ENCODE results near the gene CTNNA2.

The CTNNA2 gene

DNA sequence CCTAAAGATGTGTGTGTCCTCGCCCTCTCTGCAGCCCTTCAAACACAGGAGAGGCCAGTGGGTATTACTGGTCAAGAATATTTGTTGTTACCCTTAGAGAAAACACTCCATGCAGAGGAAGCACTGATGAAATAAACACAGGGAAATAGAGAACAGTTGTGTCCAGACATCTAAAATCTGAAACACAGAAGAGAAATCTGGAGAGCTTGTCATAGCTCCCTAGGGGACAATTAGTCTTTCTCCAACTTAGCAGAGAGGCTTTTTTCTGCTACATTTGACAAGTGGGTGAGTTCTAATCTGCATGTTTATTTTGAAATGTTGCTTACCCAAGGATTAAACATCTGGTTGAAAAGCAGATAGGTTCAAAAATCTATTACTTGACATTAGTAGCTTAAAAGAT is 190.1 kb downstream of the CTNNA2 start:
- Histone ChIP-seq H3K4me3 (ENCODE audit: extremely low read depth, insufficient read depth, low read length, poor library complexity, severe bottlenecking) (no peak overlapping the region), H3K27ac (ENCODE audit: low read depth, low read length, severe bottlenecking) (no peak overlapping the region), H3K9me3 (ENCODE audit: control insufficient read depth, low read length) (no peaks in the 10 kb centered on the region), H3K4me1 (ENCODE audit: control insufficient read depth, insufficient read depth, low read length, poor library complexity, severe bottlenecking) (no peaks in the 10 kb centered on the region), H3K36me3 (ENCODE audit: control insufficient read depth, insufficient read depth, low read length) (no peaks in the 10 kb centered on the region)
- no CpG with 5 or more reads among the region's 1 CpG for WGBS, 2 experiments (ENCODE audit: insufficient coverage in 2 of 2)

DNA sequence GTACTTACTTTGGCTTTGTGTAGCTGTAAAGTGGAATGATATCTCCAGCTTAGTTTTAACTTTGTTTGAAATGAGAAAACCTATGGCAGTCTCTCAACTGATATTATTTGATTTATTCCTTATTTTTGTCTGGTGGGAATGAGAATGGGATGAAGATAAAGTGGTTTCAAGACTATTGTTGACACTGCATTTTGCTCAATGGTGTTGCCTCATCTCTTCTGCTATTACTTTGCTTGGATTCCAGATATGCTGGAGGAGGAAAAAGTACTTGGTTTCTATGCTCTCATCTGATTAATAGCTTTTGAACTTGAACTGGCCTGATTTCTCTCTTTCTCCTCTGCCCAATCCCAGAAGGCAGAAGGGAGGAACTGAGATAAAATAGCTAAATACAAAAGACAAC is 198.2 kb downstream of the CTNNA2 start:
- no peaks in the 10 kb centered on the region for H3K36me3 ChIP-seq (ENCODE audit: control insufficient read depth, insufficient read depth, low read length)

DNA sequence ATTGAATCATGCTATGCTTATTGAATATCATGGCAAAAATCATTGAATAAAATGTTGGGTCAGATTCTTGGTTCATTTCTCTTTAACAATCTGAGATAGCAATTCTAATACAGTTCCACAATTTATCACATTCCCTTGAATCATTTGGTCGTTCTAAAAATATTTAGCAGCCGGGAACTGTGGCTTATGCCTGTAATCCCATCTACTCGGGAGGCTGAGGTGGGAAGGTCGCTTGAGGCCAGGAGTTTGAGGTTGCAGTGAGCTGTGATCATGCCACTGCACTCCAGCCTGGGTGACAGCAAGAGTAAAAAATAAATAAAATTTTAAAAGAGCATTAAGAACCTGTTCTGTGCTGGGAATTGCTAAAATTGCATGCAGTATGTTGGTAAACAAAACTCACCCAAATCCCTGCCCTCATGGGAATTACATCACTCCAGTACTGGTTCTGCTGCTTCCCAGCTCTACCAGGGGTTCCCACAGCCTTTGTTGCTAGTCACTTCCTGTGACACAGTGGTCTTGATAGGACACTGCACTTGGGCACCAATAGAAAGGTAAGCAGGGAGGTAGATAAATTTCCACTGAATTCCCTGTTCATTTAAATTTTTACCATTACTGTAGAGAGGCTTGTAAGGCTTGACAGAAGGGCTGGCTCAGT is 200.4 kb downstream of the CTNNA2 start:
- Histone ChIP-seq H3K4me1 (ENCODE audit: control insufficient read depth, insufficient read depth, low read length, poor library complexity, severe bottlenecking) (peaks cover 9% of the 10 kb centered on the region), H3K27ac (ENCODE audit: low read depth, low read length, severe bottlenecking) (no peak overlapping the region), H3K9me3 (ENCODE audit: control insufficient read depth, low read length) (no peaks in the 10 kb centered on the region), H3K4me3 (ENCODE audit: extremely low read depth, insufficient read depth, low read length, poor library complexity, severe bottlenecking) (no peak overlapping the region), H3K36me3 (ENCODE audit: control insufficient read depth, insufficient read depth, low read length) (no peaks in the 10 kb centered on the region)
- 75 to 80% methylated on average over 1 to 4 of the region's 4 CpGs for WGBS, 2 experiments (ENCODE audit: insufficient coverage in 2 of 2)

More for the DNA sequence above, 198.2 kb downstream of the CTNNA2 start:
- H3K27ac ChIP-seq (ENCODE audit: low read depth, low read length, severe bottlenecking): no peak overlapping the region
- H3K4me1 ChIP-seq (ENCODE audit: control insufficient read depth, insufficient read depth, low read length, poor library complexity, severe bottlenecking): no peaks in the 10 kb centered on the region
- H3K4me3 ChIP-seq (ENCODE audit: extremely low read depth, insufficient read depth, low read length, poor library complexity, severe bottlenecking): no peak overlapping the region
- no peaks in the 10 kb centered on the region for H3K9me3 ChIP-seq (ENCODE audit: control insufficient read depth, low read length)

DNA sequence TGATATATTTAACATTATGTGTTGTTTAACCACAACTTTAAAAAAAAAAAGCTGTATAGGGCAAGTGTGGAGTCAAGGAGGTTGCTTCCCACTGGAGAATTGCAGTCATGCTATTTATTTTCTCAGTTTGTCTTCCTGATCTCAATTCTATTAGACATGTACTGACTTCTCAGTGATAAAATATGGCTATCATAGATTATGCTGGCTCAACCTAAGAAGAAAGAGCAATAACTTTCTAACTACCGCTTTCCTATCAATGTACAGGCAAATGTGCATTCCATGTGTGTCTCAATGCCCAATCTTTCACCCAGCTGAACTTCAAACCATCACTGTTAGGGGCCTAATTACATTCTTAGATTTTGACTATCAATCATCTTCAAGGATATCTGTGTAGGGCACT is 201.4 kb downstream of the CTNNA2 start:
- Histone ChIP-seq H3K36me3 (ENCODE audit: control insufficient read depth, insufficient read depth, low read length) (no peaks in the 10 kb centered on the region), H3K4me3 (ENCODE audit: extremely low read depth, insufficient read depth, low read length, poor library complexity, severe bottlenecking) (no peak overlapping the region), H3K9me3 (ENCODE audit: control insufficient read depth, low read length) (no peaks in the 10 kb centered on the region), H3K27ac (ENCODE audit: low read depth, low read length, severe bottlenecking) (no peak overlapping the region), H3K4me1 (ENCODE audit: control insufficient read depth, insufficient read depth, low read length, poor library complexity, severe bottlenecking) (peaks cover 11% of the 10 kb centered on the region)
- 100% methylated on average over 1 of the region's 1 CpG for WGBS, 2 experiments (ENCODE audit: insufficient coverage in 2 of 2)

DNA sequence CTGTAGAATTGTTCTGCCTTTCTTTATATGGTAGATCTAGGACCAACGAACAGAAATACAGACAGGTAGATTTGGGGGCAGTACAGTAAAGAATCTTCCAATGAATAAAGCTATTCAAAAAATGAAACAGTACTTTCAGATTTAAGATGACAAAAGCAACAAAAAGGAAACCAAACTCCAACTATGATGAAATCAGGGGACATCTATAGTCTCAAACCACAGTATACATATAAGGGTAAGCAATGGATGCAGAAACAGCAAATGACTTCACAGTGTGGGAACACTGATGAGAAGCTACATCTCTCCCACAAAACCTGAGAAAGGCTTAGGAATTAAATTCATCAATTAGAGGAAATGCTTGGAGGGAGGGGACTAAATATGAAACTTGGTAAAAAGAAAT is 202.5 kb downstream of the CTNNA2 start:
- Histone ChIP-seq H3K9me3 (ENCODE audit: control insufficient read depth, low read length) (no peaks in the 10 kb centered on the region), H3K36me3 (ENCODE audit: control insufficient read depth, insufficient read depth, low read length) (no peaks in the 10 kb centered on the region), H3K27ac (ENCODE audit: low read depth, low read length, severe bottlenecking) (no peak overlapping the region), H3K4me3 (ENCODE audit: extremely low read depth, insufficient read depth, low read length, poor library complexity, severe bottlenecking) (no peak overlapping the region), H3K4me1 (ENCODE audit: control insufficient read depth, insufficient read depth, low read length, poor library complexity, severe bottlenecking) (peaks cover 11% of the 10 kb centered on the region)
- WGBS, 2 experiments (ENCODE audit: insufficient coverage in 2 of 2): no CpG with 5 or more reads among the region's 1 CpG

DNA sequence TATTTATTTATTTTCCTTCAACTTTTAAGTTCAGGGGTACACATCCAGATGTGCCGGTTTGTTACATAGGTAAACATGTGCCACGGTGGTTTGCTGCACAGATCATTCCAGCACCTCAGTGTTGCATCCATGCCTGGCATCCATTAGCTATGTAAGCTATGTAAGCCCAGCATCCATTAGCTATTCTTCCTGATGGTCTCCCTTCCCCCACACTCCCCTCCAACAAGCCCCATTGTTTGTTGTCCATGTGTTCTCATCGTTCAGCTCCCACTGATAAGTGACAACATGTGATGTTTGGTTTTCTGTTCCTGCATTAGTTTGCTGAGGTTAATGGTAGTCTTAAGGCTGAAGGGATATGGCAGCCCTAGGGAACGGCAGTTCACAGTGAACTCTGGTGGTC is 203.4 kb downstream of the CTNNA2 start:
- H3K9me3 ChIP-seq (ENCODE audit: control insufficient read depth, low read length): no peaks in the 10 kb centered on the region
- WGBS, 2 experiments (ENCODE audit: insufficient coverage in 2 of 2): 94 to 97% methylated on average over 3 of the region's 4 CpGs
- peaks cover 11% of the 10 kb centered on the region for H3K4me1 ChIP-seq (ENCODE audit: control insufficient read depth, insufficient read depth, low read length, poor library complexity, severe bottlenecking)
- H3K4me3 ChIP-seq (ENCODE audit: extremely low read depth, insufficient read depth, low read length, poor library complexity, severe bottlenecking): no peak overlapping the region
- H3K27ac ChIP-seq (ENCODE audit: low read depth, low read length, severe bottlenecking): peak overlapping the region; percentile 92
- H3K36me3 ChIP-seq (ENCODE audit: control insufficient read depth, insufficient read depth, low read length): no peaks in the 10 kb centered on the region

DNA sequence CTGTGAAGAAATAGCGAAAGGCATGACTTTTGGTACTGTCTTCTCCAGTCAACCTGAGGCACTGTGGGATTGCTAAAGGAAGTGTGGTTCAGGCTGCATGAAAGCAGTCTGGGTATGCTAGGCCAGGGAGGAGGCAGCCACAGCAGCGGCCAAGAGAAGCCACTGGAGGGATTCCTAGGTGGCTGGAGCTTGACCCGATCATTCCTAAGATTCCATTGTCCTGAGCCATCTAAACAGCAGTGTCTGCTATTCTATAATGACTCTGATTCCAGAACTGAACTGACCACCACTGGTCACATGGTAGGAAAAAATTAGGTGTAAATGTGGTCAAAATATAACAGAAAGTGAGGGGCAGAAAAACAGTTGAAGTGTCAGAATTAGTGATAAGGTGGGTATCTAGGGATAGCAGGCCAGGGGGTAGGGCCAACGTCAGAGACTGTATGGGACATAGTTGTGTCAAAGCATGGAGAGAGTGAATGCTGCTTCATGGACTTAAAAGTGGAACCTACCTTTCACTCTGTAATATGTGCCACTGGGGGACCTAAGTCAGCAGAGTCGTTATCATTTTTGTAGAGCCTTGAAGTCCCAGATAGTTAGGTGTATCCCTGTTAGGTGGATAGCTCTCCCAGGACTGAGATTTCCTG is 204.6 kb downstream of the CTNNA2 start:
- no peak overlapping the region for H3K4me3 ChIP-seq (ENCODE audit: extremely low read depth, insufficient read depth, low read length, poor library complexity, severe bottlenecking)
- no peaks in the 10 kb centered on the region for H3K9me3 ChIP-seq (ENCODE audit: control insufficient read depth, low read length)
- peaks cover 11% of the 10 kb centered on the region for H3K4me1 ChIP-seq (ENCODE audit: control insufficient read depth, insufficient read depth, low read length, poor library complexity, severe bottlenecking)
- no peaks in the 10 kb centered on the region for H3K36me3 ChIP-seq (ENCODE audit: control insufficient read depth, insufficient read depth, low read length)
- H3K27ac ChIP-seq (ENCODE audit: low read depth, low read length, severe bottlenecking): peak overlapping the region; percentile 92
- 66% methylated on average over 4 of the region's 5 CpGs for WGBS, 2 experiments (ENCODE audit: insufficient coverage in 2 of 2)

DNA sequence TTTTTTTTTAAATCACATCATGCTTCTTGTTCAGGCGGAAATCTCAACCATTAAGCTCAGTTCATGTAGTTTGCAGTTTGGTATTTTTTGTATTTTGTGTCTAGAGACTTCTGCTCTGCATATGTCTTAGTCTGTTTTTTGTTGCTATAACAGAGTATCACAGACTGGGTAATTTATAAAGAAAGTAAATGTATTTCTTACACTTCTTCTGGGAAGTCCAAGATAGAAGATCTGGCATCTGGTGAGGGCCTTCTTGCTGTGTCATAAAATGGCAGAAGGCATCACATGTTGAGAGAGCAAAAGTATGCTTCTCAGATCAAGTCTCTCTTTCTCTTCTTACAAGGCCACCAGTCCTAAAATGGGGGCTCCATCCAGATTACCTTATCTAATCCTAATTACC is 208.2 kb downstream of the CTNNA2 start:
- Histone ChIP-seq H3K36me3 (ENCODE audit: control insufficient read depth, insufficient read depth, low read length) (no peaks in the 10 kb centered on the region), H3K4me1 (ENCODE audit: control insufficient read depth, insufficient read depth, low read length, poor library complexity, severe bottlenecking) (peaks cover 17% of the 10 kb centered on the region), H3K4me3 (ENCODE audit: extremely low read depth, insufficient read depth, low read length, poor library complexity, severe bottlenecking) (no peak overlapping the region), H3K9me3 (ENCODE audit: control insufficient read depth, low read length) (no peaks in the 10 kb centered on the region), H3K27ac (ENCODE audit: low read depth, low read length, severe bottlenecking) (no peak overlapping the region)
- no CpG with 5 or more reads among the region's 1 CpG for WGBS, 2 experiments (ENCODE audit: insufficient coverage in 2 of 2)

DNA sequence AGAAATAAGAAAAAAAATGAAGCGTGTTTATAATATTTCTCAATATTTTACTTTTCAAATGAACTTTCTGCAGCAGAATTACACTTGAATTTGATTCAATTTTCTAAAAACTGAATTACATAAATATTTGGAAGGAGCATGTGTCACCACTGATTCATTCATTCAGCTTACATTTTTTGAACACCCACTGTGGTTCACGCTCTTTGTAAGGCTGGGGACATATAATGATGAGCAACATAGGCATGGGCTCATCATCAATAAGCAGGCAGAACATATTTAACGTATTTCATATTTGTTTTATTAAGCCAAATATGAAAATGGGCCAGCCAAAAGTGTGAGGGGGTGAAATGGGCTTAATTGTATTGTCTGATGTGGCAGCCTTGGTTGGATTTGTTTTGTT is 209.1 kb downstream of the CTNNA2 start:
- no peak overlapping the region for H3K4me3 ChIP-seq (ENCODE audit: extremely low read depth, insufficient read depth, low read length, poor library complexity, severe bottlenecking)
- no peaks in the 10 kb centered on the region for H3K36me3 ChIP-seq (ENCODE audit: control insufficient read depth, insufficient read depth, low read length)
- 100% methylated on average over 1 of the region's 3 CpGs; no CpG with 5 or more reads in 1 of the 2 experiments for WGBS, 2 experiments (ENCODE audit: insufficient coverage in 2 of 2)
- H3K9me3 ChIP-seq (ENCODE audit: control insufficient read depth, low read length): no peaks in the 10 kb centered on the region
- H3K27ac ChIP-seq (ENCODE audit: low read depth, low read length, severe bottlenecking): no peak overlapping the region
- H3K4me1 ChIP-seq (ENCODE audit: control insufficient read depth, insufficient read depth, low read length, poor library complexity, severe bottlenecking): peaks cover 11% of the 10 kb centered on the region

DNA sequence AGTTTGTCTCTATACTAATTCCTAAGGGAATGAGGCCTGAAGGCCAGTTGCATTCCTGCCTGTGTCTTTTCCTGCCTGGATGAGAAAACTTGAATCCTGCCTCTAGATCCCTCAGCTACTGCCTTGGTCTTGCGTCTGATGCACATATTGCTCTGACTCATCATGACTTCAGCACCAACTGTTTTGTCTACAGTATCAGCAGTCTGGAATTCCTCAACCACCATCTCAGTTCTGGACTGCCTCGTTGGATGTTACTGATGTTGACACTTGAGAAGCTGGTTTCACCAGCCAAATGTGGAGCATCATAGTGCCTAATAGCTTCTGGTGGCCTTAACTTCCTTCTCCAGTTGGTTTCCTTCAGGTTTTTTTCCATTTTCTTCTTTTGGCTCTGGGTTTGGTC is 211.0 kb downstream of the CTNNA2 start:
- H3K4me1 ChIP-seq (ENCODE audit: control insufficient read depth, insufficient read depth, low read length, poor library complexity, severe bottlenecking): peaks cover 5% of the 10 kb centered on the region
- H3K36me3 ChIP-seq (ENCODE audit: control insufficient read depth, insufficient read depth, low read length): no peaks in the 10 kb centered on the region
- H3K27ac ChIP-seq (ENCODE audit: low read depth, low read length, severe bottlenecking): peak overlapping the region; percentile 90
- WGBS, 2 experiments (ENCODE audit: insufficient coverage in 2 of 2): 57 to 71% methylated on average over 1 to 2 of the region's 2 CpGs
- H3K4me3 ChIP-seq (ENCODE audit: extremely low read depth, insufficient read depth, low read length, poor library complexity, severe bottlenecking): no peak overlapping the region
- no peaks in the 10 kb centered on the region for H3K9me3 ChIP-seq (ENCODE audit: control insufficient read depth, low read length)

DNA sequence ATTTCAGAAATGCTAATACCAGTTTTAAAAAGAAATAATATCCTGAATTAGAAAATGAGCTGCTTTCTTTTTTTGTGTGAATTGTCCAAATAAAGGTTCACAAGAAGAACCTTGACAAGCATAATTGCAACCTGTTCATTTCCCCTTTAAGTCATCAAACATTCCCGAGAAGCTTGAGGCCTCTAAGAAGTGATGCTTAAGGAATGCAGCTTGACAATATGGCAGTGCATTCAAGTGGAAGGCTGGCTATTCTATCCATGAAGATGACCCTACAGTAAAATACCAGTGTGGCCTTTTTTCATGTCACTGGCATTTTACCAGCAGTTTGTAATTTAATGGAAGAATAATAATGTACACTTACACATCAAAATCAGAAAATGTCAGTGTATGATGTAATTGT is 216.7 kb downstream of the CTNNA2 start:
- Histone ChIP-seq H3K9me3 (ENCODE audit: control insufficient read depth, low read length) (no peaks in the 10 kb centered on the region), H3K4me3 (ENCODE audit: extremely low read depth, insufficient read depth, low read length, poor library complexity, severe bottlenecking) (no peak overlapping the region), H3K36me3 (ENCODE audit: control insufficient read depth, insufficient read depth, low read length) (no peaks in the 10 kb centered on the region), H3K27ac (ENCODE audit: low read depth, low read length, severe bottlenecking) (no peak overlapping the region), H3K4me1 (ENCODE audit: control insufficient read depth, insufficient read depth, low read length, poor library complexity, severe bottlenecking) (no peaks in the 10 kb centered on the region)
- WGBS, 2 experiments (ENCODE audit: insufficient coverage in 2 of 2): no CpG with 5 or more reads among the region's 1 CpG

All from mesodermal cell (in vitro differentiated cells).